Measurements from ENCODE around the gene SLC26A9.

DNA sequence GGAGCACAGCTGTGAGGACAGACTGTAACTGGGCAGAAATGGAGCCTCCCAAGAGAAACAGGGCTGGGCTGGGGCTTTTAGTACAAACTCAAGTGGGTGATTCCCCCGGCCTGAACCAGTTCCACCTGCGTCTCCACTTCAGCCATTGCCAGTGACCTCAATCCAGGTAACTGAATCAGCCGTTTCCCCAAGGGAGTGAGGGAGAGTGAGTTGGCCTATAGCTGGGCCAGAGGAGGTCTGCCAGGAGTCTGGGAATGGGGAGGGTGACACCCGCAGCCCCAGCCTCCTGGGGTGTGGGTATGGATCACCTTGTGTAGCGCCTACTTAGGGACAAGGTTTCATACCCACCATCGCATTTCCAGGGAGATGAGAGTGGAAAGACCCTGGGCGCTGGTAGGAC is 8.5 kb downstream of the SLC26A9 start:
- TF ChIP-seq EGR1 (conservative IDR thresholded peaks at IDR 0.05) (no peak), PPARD (CRISPR knock-in tag; IDR thresholded peaks at IDR 0.05) (no peak), GABPA (tag; conservative IDR thresholded peaks at IDR 0.05; ENCODE audit: low read depth) (no peak), BHLHE40 (IDR thresholded peaks at IDR 0.05; ENCODE audit: low read length) (no peak), CTCF (IDR thresholded peaks at IDR 0.05 in 2 of 3, conservative IDR thresholded peaks at IDR 0.05 in 1 of 3; ENCODE audit: insufficient read depth in 2 of 3, low read depth in 1 of 3, low read length in 3 of 3) (no peak), HNRNPK (IDR thresholded peaks at IDR 0.05; ENCODE audit: low read depth, low read length, poor library complexity, severe bottlenecking) (no peak), ZBTB17 (CRISPR knock-in tag; IDR thresholded peaks at IDR 0.05) (no peak), ZNF311 (CRISPR knock-in tag; IDR thresholded peaks at IDR 0.05) (no peak), EZH2 (IDR thresholded peaks at IDR 0.05; ENCODE audit: borderline replicate concordance, low read depth, low read length) (no peak), NFYB (IDR thresholded peaks at IDR 0.05; ENCODE audit: extremely low read depth, insufficient read length) (no peak), ZHX1 (conservative IDR thresholded peaks at IDR 0.05; ENCODE audit: low read length) (no peak), ETS1 (conservative IDR thresholded peaks at IDR 0.05; ENCODE audit: control insufficient read depth, low read depth, low read length) (no peak), POLR2A (conservative IDR thresholded peaks at IDR 0.05) (no peak), TEAD1 (CRISPR knock-in tag; IDR thresholded peaks at IDR 0.05) (no peak)
